Uterus (tissue), 2 donors: ENCODE measurements around the gene LIMCH1.

Source experiments
- CTCF ChIP-seq, 4 experiments: fragments of 200-600 bp in 2 of 4; fragments of 450-650 bp in 2 of 4; sonication (generic) in 2 of 4; IDR thresholded peaks; one replicate each; pipeline ENCODE4 v1.5.1; 2016 to 2019; ENCODE audit warnings: antibody characterized with exemption in 4 of 4, mild to moderate bottlenecking in 2 of 4, moderate library complexity in 1 of 4
- POLR2A ChIP-seq, 2 donors: fragments of 450-650 bp; IDR thresholded peaks; one replicate each; pipeline ENCODE4 v1.6.1; 2016; ENCODE audit warnings: antibody characterized with exemption in 2 of 2, mild to moderate bottlenecking in 1 of 2, moderate library complexity in 1 of 2

- no peak for TF ChIP-seq CTCF (IDR thresholded peaks at IDR 0.05)
- no peak for TF ChIP-seq POLR2A (IDR thresholded peaks at IDR 0.05)
Observed at GRCh38 chr4:41728573-41728913, 190.6 kb downstream of the LIMCH1 start.
